PC-9 (cell line): ENCODE results near the gene MED13L. TPM values are rescaled to one million over a fixed set of nuclear protein-coding genes. Genes with fewer than 3 reads are reported as not detected.

Source experiments
- BruUV-seq: library from RNA; stranded (reverse); fragments of 400-500 nt; replicated peaks from 2 replicates; lab custom pipeline; 2021; lab: Mats Ljungman, UMichigan
- CTCF ChIA-PET: fragments of 300-600 bp; sonication (Branson Sonifier 250); formaldehyde crosslinking; loops from one replicate; lab custom pipeline; 2022; ENCODE audit warnings: antibody characterized with exemption; lab: Charles Lee
- POLR2A ChIA-PET: fragments of 300-600 bp; sonication (Branson Sonifier 250); formaldehyde crosslinking; loops from one replicate; lab custom pipeline; 2022; ENCODE audit warnings: antibody characterized with exemption; ENCODE audit not compliant: unreplicated experiment; lab: Charles Lee
- DNase-seq, 2 experiments: peaks; one replicate each; pipeline versions ENCODE4 v3.0.0 to v3.0.0-alpha.2; 2015 to 2022; ENCODE audit warnings: mixed read lengths in 1 of 2
- H2AFZ ChIP-seq: fragments of 200-600 bp; sonication (generic); 2 replicates; pipeline ENCODE4 v1.8.1; 2017; ENCODE audit warnings: antibody characterized with exemption
- H3F3A ChIP-seq: fragments of 200-600 bp; sonication (generic); 2 replicates; pipeline ENCODE4 v1.8.1; 2017; ENCODE audit warnings: antibody characterized with exemption, mild to moderate bottlenecking, low read depth; ENCODE audit not compliant: insufficient read depth
- H3K27ac ChIP-seq: fragments of 200-600 bp; sonication (generic); 2 replicates; pipeline ENCODE4 v1.6.1; 2016; ENCODE audit warnings: mixed run types
- H3K27me3 ChIP-seq: fragments of 200-600 bp; sonication (generic); 2 replicates; pipeline ENCODE4 v1.6.1; 2016; ENCODE audit warnings: low read depth, mixed run types; ENCODE audit not compliant: insufficient read depth
- H3K36me3 ChIP-seq: fragments of 200-600 bp; sonication (generic); 2 replicates; pipeline ENCODE4 v1.6.1; 2016; ENCODE audit warnings: low read depth, mixed run types
- H3K4me1 ChIP-seq: fragments of 200-600 bp; sonication (generic); replicated peaks from 2 replicates; pipeline ENCODE4 v1.6.1; 2016; ENCODE audit warnings: mixed run types; ENCODE audit not compliant: insufficient read depth
- H3K4me2 ChIP-seq: fragments of 200-600 bp; sonication (generic); 2 replicates; pipeline ENCODE4 v1.6.1; 2017; ENCODE audit warnings: mixed run types
- H3K4me3 ChIP-seq: fragments of 200-600 bp; sonication (generic); 2 replicates; pipeline ENCODE4 v1.6.1; 2016; ENCODE audit warnings: mixed run types
- H3K79me2 ChIP-seq: fragments of 200-600 bp; sonication (generic); 2 replicates; pipeline ENCODE4 v1.6.1; 2017; ENCODE audit warnings: low read depth, mixed run types
- H3K9me2 ChIP-seq: fragments of 200-600 bp; sonication (generic); 2 replicates; pipeline ENCODE4 v1.8.1; 2017; ENCODE audit warnings: mild to moderate bottlenecking; ENCODE audit not compliant: insufficient read depth
- H3K9me3 ChIP-seq: fragments of 200-600 bp; sonication (generic); 2 replicates; pipeline ENCODE4 v1.8.1; 2016; ENCODE audit warnings: low read depth; ENCODE audit not compliant: insufficient read depth
- H4K20me1 ChIP-seq: fragments of 200-600 bp; sonication (generic); 2 replicates; pipeline ENCODE4 v1.8.1; 2017; ENCODE audit not compliant: insufficient read depth
- CTCF ChIP-seq: fragments of 200-600 bp; sonication (generic); conservative IDR thresholded peaks from 2 replicates; pipeline ENCODE4 v1.6.1; 2017; ENCODE audit warnings: mixed run types, antibody characterized with exemption, mild to moderate bottlenecking, moderate library complexity
- EZH2 ChIP-seq: fragments of 200-600 bp; sonication (generic); IDR thresholded peaks from 2 replicates; pipeline ENCODE4 v1.8.0; 2017; ENCODE audit warnings: antibody characterized with exemption, low read depth
- intact Hi-C: fragments of 100-400 bp; cut with micrococcal nuclease; formaldehyde crosslinking; loops from one replicate; pipeline ENCODE4 v1.10.0; 2022; ENCODE audit not compliant: unreplicated experiment
- total RNA-seq: library from RNA; stranded (reverse); gene quantifications from 2 replicates; pipeline ENCODE4 v1.2.3, GENCODE V29; 2021

The MED13L gene
- total RNA-seq, 1 experiment from 2014 or later: 89.5 TPM

GRCh38 chr12:115973968-115974724 lies 303.3 kb downstream of the MED13L start:
- BruUV-seq: no TSS peak
- no peaks in the 10 kb centered on the region for H3K4me1 ChIP-seq
- H3K4me3 ChIP-seq: no peak overlapping the region
- no peak overlapping the region for H3K27ac ChIP-seq
- H3K4me2 ChIP-seq: no peak overlapping the region
- H3K9me2 ChIP-seq: no peaks in the 10 kb centered on the region
- H3K36me3 ChIP-seq: peaks cover 20% of the 10 kb centered on the region; the same call in 1 of the 2 replicates
- no peak for TF ChIP-seq EZH2
- H4K20me1 ChIP-seq: no peaks in the 10 kb centered on the region
- DNase-seq: no peak
- intact Hi-C loops: no loop called here
- no peaks in the 10 kb centered on the region for H3K27me3 ChIP-seq
- CTCF ChIA-PET: no interaction called here
- H3F3A ChIP-seq: no peaks in the 10 kb centered on the region
- H3K9me3 ChIP-seq: no peaks in the 10 kb centered on the region
- POLR2A ChIA-PET: no interaction called here
- no peak overlapping the region for H2AFZ ChIP-seq
- no peaks in the 10 kb centered on the region for H3K79me2 ChIP-seq

GRCh38 chr12:115973066-115973465 lies 304.4 kb downstream of the MED13L start:
- Histone ChIP-seq H2AFZ (no peak overlapping the region), H3K4me1 (no peaks in the 10 kb centered on the region), H3K4me2 (no peak overlapping the region), H3K27ac (no peak overlapping the region), H3K27me3 (no peaks in the 10 kb centered on the region), H3K9me3 (no peaks in the 10 kb centered on the region), H3K4me3 (no peak overlapping the region), H3K9me2 (no peaks in the 10 kb centered on the region), H3F3A (no peaks in the 10 kb centered on the region), H3K36me3 (peaks cover 20% of the 10 kb centered on the region; the same call in 1 of the 2 replicates), H4K20me1 (no peaks in the 10 kb centered on the region), H3K79me2 (no peaks in the 10 kb centered on the region)
- POLR2A ChIA-PET: no interaction called here
- TF ChIP-seq EZH2: no peak
- TF ChIP-seq CTCF: no peak
- CTCF ChIA-PET: interaction anchor here (0.6 kb wide), 1 partner anchor 17 kb away, joined by 4 read pairs; no protein-coding TSS in a partner anchor
- DNase-seq: no peak
- intact Hi-C loops: no loop called here
- BruUV-seq: no TSS peak

- H3K27me3 ChIP-seq: no peaks in the 10 kb centered on the region
- POLR2A ChIA-PET: no interaction called here
- intact Hi-C loops: no loop called here
Measured at GRCh38 chr12:115972241-115972640, 305.3 kb downstream of the MED13L start.

More at GRCh38 chr12:115972241-115972640, 305.3 kb downstream of the MED13L start:
- H3K27ac ChIP-seq: no peak overlapping the region
- no peaks in the 10 kb centered on the region for H3K9me2 ChIP-seq
- peaks cover 20% of the 10 kb centered on the region; the same call in 1 of the 2 replicates for H3K36me3 ChIP-seq
- H3K4me2 ChIP-seq: no peak overlapping the region
- H3K79me2 ChIP-seq: no peaks in the 10 kb centered on the region
- CTCF ChIA-PET: no interaction called here
- no TSS peak for BruUV-seq
- H4K20me1 ChIP-seq: no peaks in the 10 kb centered on the region
- no peak overlapping the region for H2AFZ ChIP-seq
- H3F3A ChIP-seq: no peaks in the 10 kb centered on the region
- no peak overlapping the region for H3K4me3 ChIP-seq
- no peaks in the 10 kb centered on the region for H3K4me1 ChIP-seq
- DNase-seq: no peak
- TF ChIP-seq CTCF (no peak), EZH2 (no peak)
- H3K9me3 ChIP-seq: no peaks in the 10 kb centered on the region
